Neutrophil (primary cell): ENCODE results near the gene SLC34A2.

ENCODE experiments used
- H3K27ac ChIP-seq: fragments of 200-600 bp; sonication (generic); 2 replicates; pipeline ENCODE4 v1.5.1; 2016; ENCODE audit warnings: mild to moderate bottlenecking, moderate library complexity
- H3K27me3 ChIP-seq: fragments of 200-600 bp; sonication (generic); 2 replicates; pipeline ENCODE4 v1.6.0; 2016; ENCODE audit warnings: mild to moderate bottlenecking
- H3K36me3 ChIP-seq: fragments of 200-600 bp; sonication (generic); 2 replicates; pipeline ENCODE4 v1.5.1; 2017
- H3K4me1 ChIP-seq, 2 experiments: fragments of 200-600 bp in 1 of 2; sonication (generic) in 1 of 2; 1 replicate in 1 of 2; 2 replicates in 1 of 2; pipeline versions ENCODE4 v1.5.1 to v1.6.1; 2013 to 2016; ENCODE audit warnings: low read depth in 1 of 2, low read length in 1 of 2, mild to moderate bottlenecking in 1 of 2, moderate library complexity in 1 of 2; ENCODE audit not compliant: control insufficient read depth in 1 of 2, insufficient read depth in 1 of 2
- H3K4me3 ChIP-seq, 2 experiments: fragments of 200-600 bp in 1 of 2; sonication (generic) in 1 of 2; 1 replicate in 1 of 2; 2 replicates in 1 of 2; pipeline ENCODE4 v1.5.1; 2013 to 2016; ENCODE audit warnings: low read depth in 1 of 2, low read length in 1 of 2, mild to moderate bottlenecking in 1 of 2, moderate library complexity in 1 of 2
- H3K9me3 ChIP-seq: fragments of 200-600 bp; sonication (generic); 2 replicates; pipeline ENCODE4 v1.5.1; 2016
- CTCF ChIP-seq: fragments of 200-600 bp; sonication (generic); IDR thresholded peaks from 2 replicates; pipeline ENCODE4 v1.5.1; 2016; ENCODE audit warnings: antibody characterized with exemption

The SLC34A2 gene

GRCh38 chr4:25704516-25704915 lies 48.9 kb downstream of the SLC34A2 start:
- H3K4me3 ChIP-seq: no peak overlapping the region
- H3K36me3 ChIP-seq: no peaks in the 10 kb centered on the region
- H3K9me3 ChIP-seq: no peaks in the 10 kb centered on the region
- H3K27me3 ChIP-seq: no peaks in the 10 kb centered on the region
- no peaks in the 10 kb centered on the region for H3K4me1 ChIP-seq
- TF ChIP-seq CTCF: no peak
- H3K27ac ChIP-seq: no peak overlapping the region

GRCh38 chr4:25710637-25711036 lies 55.0 kb downstream of the SLC34A2 start:
- Histone ChIP-seq H3K9me3 (no peaks in the 10 kb centered on the region), H3K27ac (no peak overlapping the region), H3K4me3 (no peak overlapping the region), H3K36me3 (no peaks in the 10 kb centered on the region), H3K4me1 (no peaks in the 10 kb centered on the region), H3K27me3 (no peaks in the 10 kb centered on the region)
- TF ChIP-seq CTCF: no peak

DNA sequence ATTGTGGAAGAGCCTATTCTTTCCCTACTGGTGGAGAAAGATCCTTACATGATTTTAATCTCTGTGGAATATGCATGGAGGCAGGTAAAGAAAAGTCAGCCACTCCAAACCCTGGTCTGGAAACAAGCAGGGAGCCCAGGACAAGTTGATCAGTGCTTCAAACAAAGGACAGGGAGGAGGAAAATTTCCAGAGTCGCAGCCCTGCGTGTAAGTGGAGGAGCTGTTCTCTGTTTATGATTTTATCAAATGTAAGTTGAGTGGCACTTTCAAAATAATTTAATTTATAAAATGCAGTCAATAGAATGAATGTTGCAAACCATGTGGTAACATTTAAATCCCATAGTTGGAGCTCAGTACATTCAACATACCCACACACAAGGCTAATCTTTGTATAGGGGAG lies 57.0 kb downstream of the SLC34A2 start:
- H3K27me3 ChIP-seq: no peaks in the 10 kb centered on the region
- H3K4me3 ChIP-seq: no peak overlapping the region
- TF ChIP-seq CTCF: no peak
- H3K36me3 ChIP-seq: no peaks in the 10 kb centered on the region
- no peaks in the 10 kb centered on the region for H3K4me1 ChIP-seq
- H3K27ac ChIP-seq: no peak overlapping the region
- no peaks in the 10 kb centered on the region for H3K9me3 ChIP-seq

DNA sequence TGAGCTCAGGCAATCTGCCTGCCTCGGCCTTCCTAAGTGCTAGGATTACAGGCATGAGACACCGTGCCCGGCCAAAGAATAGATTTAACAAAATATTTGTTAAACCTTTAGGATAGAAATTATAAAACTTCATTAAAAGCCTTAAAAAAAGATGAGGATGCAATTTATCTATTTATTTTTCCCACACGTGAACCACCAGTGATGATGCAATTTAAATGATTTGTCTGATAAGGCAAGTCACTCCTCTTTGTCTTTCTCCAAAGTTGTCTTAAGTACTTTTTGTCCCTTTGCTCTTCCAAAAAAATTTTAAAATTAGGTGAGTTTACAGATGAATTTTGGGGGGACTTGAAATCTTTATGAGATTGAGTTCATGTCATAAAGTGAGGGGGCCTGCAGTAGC lies 58.2 kb downstream of the SLC34A2 start:
- Histone ChIP-seq H3K4me3 (no peak overlapping the region), H3K27me3 (no peaks in the 10 kb centered on the region), H3K36me3 (no peaks in the 10 kb centered on the region), H3K9me3 (no peaks in the 10 kb centered on the region), H3K27ac (no peak overlapping the region), H3K4me1 (no peaks in the 10 kb centered on the region)
- no peak for TF ChIP-seq CTCF

DNA sequence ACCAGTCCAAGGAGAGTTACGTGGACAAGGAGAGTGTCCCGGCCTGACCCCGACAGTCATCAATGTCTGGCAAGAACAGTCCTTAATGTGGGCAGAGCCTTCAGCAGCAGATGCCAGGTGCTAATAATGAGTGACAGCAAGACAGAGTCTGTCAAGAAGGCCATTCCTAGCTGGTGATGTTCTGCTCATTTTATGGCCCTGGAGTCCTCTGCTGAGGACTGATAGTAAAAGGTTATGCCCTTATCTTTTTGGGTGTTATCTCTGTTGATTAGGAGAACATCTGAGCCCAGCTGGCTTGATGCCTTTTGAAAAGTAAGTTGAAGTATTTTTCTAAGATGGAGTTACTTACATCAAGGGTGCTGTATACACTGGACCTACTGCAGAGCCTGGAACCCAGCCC lies 67.3 kb downstream of the SLC34A2 start:
- H3K9me3 ChIP-seq: no peaks in the 10 kb centered on the region
- no peaks in the 10 kb centered on the region for H3K27me3 ChIP-seq
- no peaks in the 10 kb centered on the region for H3K4me1 ChIP-seq
- TF ChIP-seq CTCF: no peak
- H3K27ac ChIP-seq: no peak overlapping the region
- no peak overlapping the region for H3K4me3 ChIP-seq
- H3K36me3 ChIP-seq: no peaks in the 10 kb centered on the region

DNA sequence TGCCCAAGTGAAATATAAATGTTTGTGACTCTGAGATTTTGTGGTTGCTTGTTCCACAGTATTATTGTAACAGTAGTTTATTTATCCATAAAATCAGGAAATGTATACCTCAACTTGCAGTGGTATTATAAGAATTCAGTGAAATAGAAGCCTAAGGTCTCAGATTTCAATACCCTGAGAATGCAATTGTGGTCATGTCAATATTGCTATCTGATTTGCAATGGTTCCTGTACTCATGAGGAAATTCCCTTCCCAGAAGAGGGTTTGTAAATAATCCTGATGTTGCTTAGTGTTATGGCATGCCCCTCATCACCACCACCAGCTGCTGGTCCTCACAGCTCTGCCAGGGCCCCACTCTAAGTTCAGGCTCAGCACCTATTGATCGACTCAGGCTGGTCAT lies 67.8 kb downstream of the SLC34A2 start:
- H3K36me3 ChIP-seq: no peaks in the 10 kb centered on the region
- H3K27me3 ChIP-seq: no peaks in the 10 kb centered on the region
- H3K4me1 ChIP-seq: no peaks in the 10 kb centered on the region
- TF ChIP-seq CTCF: no peak
- no peaks in the 10 kb centered on the region for H3K9me3 ChIP-seq
- no peak overlapping the region for H3K4me3 ChIP-seq
- no peak overlapping the region for H3K27ac ChIP-seq
